PC-9 (cell line): ENCODE results near the gene SOCS7. TPM values are rescaled to one million over a fixed set of nuclear protein-coding genes. Genes with fewer than 3 reads are reported as not detected.

Source experiments
- BruUV-seq: library from RNA; stranded (reverse); fragments of 400-500 nt; replicated peaks from 2 replicates; lab custom pipeline; 2021; lab: Mats Ljungman, UMichigan
- CTCF ChIA-PET: fragments of 300-600 bp; sonication (Branson Sonifier 250); formaldehyde crosslinking; loops from one replicate; lab custom pipeline; 2022; ENCODE audit warnings: antibody characterized with exemption; lab: Charles Lee
- POLR2A ChIA-PET: fragments of 300-600 bp; sonication (Branson Sonifier 250); formaldehyde crosslinking; loops from one replicate; lab custom pipeline; 2022; ENCODE audit warnings: antibody characterized with exemption; ENCODE audit not compliant: unreplicated experiment; lab: Charles Lee
- DNase-seq, 2 experiments: peaks; one replicate each; pipeline versions ENCODE4 v3.0.0 to v3.0.0-alpha.2; 2015 to 2022; ENCODE audit warnings: mixed read lengths in 1 of 2
- H2AFZ ChIP-seq: fragments of 200-600 bp; sonication (generic); 2 replicates; pipeline ENCODE4 v1.8.1; 2017; ENCODE audit warnings: antibody characterized with exemption
- H3F3A ChIP-seq: fragments of 200-600 bp; sonication (generic); 2 replicates; pipeline ENCODE4 v1.8.1; 2017; ENCODE audit warnings: antibody characterized with exemption, mild to moderate bottlenecking, low read depth; ENCODE audit not compliant: insufficient read depth
- H3K27ac ChIP-seq: fragments of 200-600 bp; sonication (generic); 2 replicates; pipeline ENCODE4 v1.6.1; 2016; ENCODE audit warnings: mixed run types
- H3K27me3 ChIP-seq: fragments of 200-600 bp; sonication (generic); 2 replicates; pipeline ENCODE4 v1.6.1; 2016; ENCODE audit warnings: low read depth, mixed run types; ENCODE audit not compliant: insufficient read depth
- H3K36me3 ChIP-seq: fragments of 200-600 bp; sonication (generic); 2 replicates; pipeline ENCODE4 v1.6.1; 2016; ENCODE audit warnings: low read depth, mixed run types
- H3K4me1 ChIP-seq: fragments of 200-600 bp; sonication (generic); replicated peaks from 2 replicates; pipeline ENCODE4 v1.6.1; 2016; ENCODE audit warnings: mixed run types; ENCODE audit not compliant: insufficient read depth
- H3K4me2 ChIP-seq: fragments of 200-600 bp; sonication (generic); 2 replicates; pipeline ENCODE4 v1.6.1; 2017; ENCODE audit warnings: mixed run types
- H3K4me3 ChIP-seq: fragments of 200-600 bp; sonication (generic); 2 replicates; pipeline ENCODE4 v1.6.1; 2016; ENCODE audit warnings: mixed run types
- H3K79me2 ChIP-seq: fragments of 200-600 bp; sonication (generic); 2 replicates; pipeline ENCODE4 v1.6.1; 2017; ENCODE audit warnings: low read depth, mixed run types
- H3K9me2 ChIP-seq: fragments of 200-600 bp; sonication (generic); 2 replicates; pipeline ENCODE4 v1.8.1; 2017; ENCODE audit warnings: mild to moderate bottlenecking; ENCODE audit not compliant: insufficient read depth
- H3K9me3 ChIP-seq: fragments of 200-600 bp; sonication (generic); 2 replicates; pipeline ENCODE4 v1.8.1; 2016; ENCODE audit warnings: low read depth; ENCODE audit not compliant: insufficient read depth
- H4K20me1 ChIP-seq: fragments of 200-600 bp; sonication (generic); 2 replicates; pipeline ENCODE4 v1.8.1; 2017; ENCODE audit not compliant: insufficient read depth
- EZH2 ChIP-seq: fragments of 200-600 bp; sonication (generic); IDR thresholded peaks from 2 replicates; pipeline ENCODE4 v1.8.0; 2017; ENCODE audit warnings: antibody characterized with exemption, low read depth
- intact Hi-C: fragments of 100-400 bp; cut with micrococcal nuclease; formaldehyde crosslinking; loops from one replicate; pipeline ENCODE4 v1.10.0; 2022; ENCODE audit not compliant: unreplicated experiment
- total RNA-seq: library from RNA; stranded (reverse); gene quantifications from 2 replicates; pipeline ENCODE4 v1.2.3, GENCODE V29; 2021
- TF ChIP-seq, protein P1 (sequence below): fragments of 200-600 bp; sonication (generic); conservative IDR thresholded peaks from 2 replicates; pipeline ENCODE4 v1.6.1; 2017; ENCODE audit warnings: mixed run types, antibody characterized with exemption, mild to moderate bottlenecking, moderate library complexity

The SOCS7 gene
- total RNA-seq, 1 experiment from 2014 or later: 19.6 TPM

- Histone ChIP-seq H3K36me3 (no peaks in the 10 kb centered on the region), H3K4me3 (peak overlapping the region; percentile 84; the same call in 1 of the 2 replicates), H4K20me1 (peaks cover 25% of the 10 kb centered on the region), H3K27me3 (no peaks in the 10 kb centered on the region), H3K79me2 (peaks cover 60% of the 10 kb centered on the region), H3K9me2 (no peaks in the 10 kb centered on the region), H3K4me2 (peak overlapping the region; percentile 95), H3F3A (peaks cover 14% of the 10 kb centered on the region), H3K9me3 (no peaks in the 10 kb centered on the region), H3K4me1 (peaks cover 29% of the 10 kb centered on the region), H2AFZ (no peak overlapping the region), H3K27ac (no peak overlapping the region)
- no TSS peak for BruUV-seq
- DNase-seq: no peak
- ChIA-PET POLR2A (no interaction called here), CTCF (no interaction called here)
- intact Hi-C loops: no loop called here
- TF ChIP-seq, protein P1, sequence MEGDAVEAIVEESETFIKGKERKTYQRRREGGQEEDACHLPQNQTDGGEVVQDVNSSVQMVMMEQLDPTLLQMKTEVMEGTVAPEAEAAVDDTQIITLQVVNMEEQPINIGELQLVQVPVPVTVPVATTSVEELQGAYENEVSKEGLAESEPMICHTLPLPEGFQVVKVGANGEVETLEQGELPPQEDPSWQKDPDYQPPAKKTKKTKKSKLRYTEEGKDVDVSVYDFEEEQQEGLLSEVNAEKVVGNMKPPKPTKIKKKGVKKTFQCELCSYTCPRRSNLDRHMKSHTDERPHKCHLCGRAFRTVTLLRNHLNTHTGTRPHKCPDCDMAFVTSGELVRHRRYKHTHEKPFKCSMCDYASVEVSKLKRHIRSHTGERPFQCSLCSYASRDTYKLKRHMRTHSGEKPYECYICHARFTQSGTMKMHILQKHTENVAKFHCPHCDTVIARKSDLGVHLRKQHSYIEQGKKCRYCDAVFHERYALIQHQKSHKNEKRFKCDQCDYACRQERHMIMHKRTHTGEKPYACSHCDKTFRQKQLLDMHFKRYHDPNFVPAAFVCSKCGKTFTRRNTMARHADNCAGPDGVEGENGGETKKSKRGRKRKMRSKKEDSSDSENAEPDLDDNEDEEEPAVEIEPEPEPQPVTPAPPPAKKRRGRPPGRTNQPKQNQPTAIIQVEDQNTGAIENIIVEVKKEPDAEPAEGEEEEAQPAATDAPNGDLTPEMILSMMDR: no peak
Measured at GRCh38 chr17:38354466-38354865, 2.8 kb downstream of the SOCS7 start.

- H3F3A ChIP-seq: peaks cover 8% of the 10 kb centered on the region; the same call in 1 of the 2 replicates
- POLR2A ChIA-PET: interaction anchor here (0.6 kb wide), 1 partner anchor 95 kb away, joined by 3 read pairs; no protein-coding TSS in a partner anchor
- intact Hi-C loops: no loop called here
- H2AFZ ChIP-seq: no peak overlapping the region
- TF ChIP-seq, protein P1: no peak
- TF ChIP-seq EZH2: no peak
- no peak overlapping the region for H3K27ac ChIP-seq
- no peak for DNase-seq
- no peak overlapping the region for H3K4me3 ChIP-seq
- peaks cover 60% of the 10 kb centered on the region for H3K79me2 ChIP-seq
- H3K9me3 ChIP-seq: no peaks in the 10 kb centered on the region
- peaks cover 25% of the 10 kb centered on the region for H4K20me1 ChIP-seq
- H3K27me3 ChIP-seq: no peaks in the 10 kb centered on the region
- H3K4me2 ChIP-seq: peak overlapping the region; percentile 95; the same call in 1 of the 2 replicates
- CTCF ChIA-PET: no interaction called here
- no TSS peak for BruUV-seq
- peaks cover 29% of the 10 kb centered on the region for H3K4me1 ChIP-seq
- H3K36me3 ChIP-seq: no peaks in the 10 kb centered on the region
- no peaks in the 10 kb centered on the region for H3K9me2 ChIP-seq
Measured at GRCh38 chr17:38355251-38355650, 3.6 kb downstream of the SOCS7 start.

- Histone ChIP-seq H2AFZ (no peak overlapping the region), H3K27ac (no peak overlapping the region), H4K20me1 (peaks cover 25% of the 10 kb centered on the region), H3K36me3 (no peaks in the 10 kb centered on the region), H3F3A (peaks cover 6% of the 10 kb centered on the region; the same call in 1 of the 2 replicates), H3K4me2 (no peak overlapping the region), H3K27me3 (no peaks in the 10 kb centered on the region), H3K4me1 (peaks cover 39% of the 10 kb centered on the region), H3K9me2 (no peaks in the 10 kb centered on the region), H3K4me3 (no peak overlapping the region), H3K79me2 (peaks cover 60% of the 10 kb centered on the region), H3K9me3 (no peaks in the 10 kb centered on the region)
- DNase-seq: no peak
- intact Hi-C loops: no loop called here
- TF ChIP-seq, protein P1: no peak
- ChIA-PET CTCF (no interaction called here), POLR2A (no interaction called here)
- BruUV-seq: no TSS peak
Measured at GRCh38 chr17:38357486-38358123, 6.0 kb downstream of the SOCS7 start.
